ENCODE measurements around the gene FER. TPM values are rescaled to one million over a fixed set of nuclear protein-coding genes. Genes with fewer than 3 reads are reported as not detected.

The FER gene
- total and polyA plus RNA-seq, 2 of the 13 experiments (the other 11 are each of a cell fraction or from before 2014, with no cell fraction given): 7.9 to 29.0 TPM

- TF ChIP-seq ZBTB2 (CRISPR knock-in tag; IDR thresholded peaks at IDR 0.05; ENCODE audit: low read depth): no peak
- TF ChIP-seq ARID2 (CRISPR knock-in tag; IDR thresholded peaks at IDR 0.05; ENCODE audit: borderline replicate concordance): no peak
- TF ChIP-seq ZNF724P (CRISPR knock-in tag; IDR thresholded peaks at IDR 0.05; ENCODE audit: borderline replicate concordance): 0 out of 2 replicates have a peak, but pooled peaks have one; percentile 54
- TF ChIP-seq GLI4 (CRISPR knock-in tag; IDR thresholded peaks at IDR 0.05; ENCODE audit: borderline replicate concordance): peak; percentile 41; the same call in 1 of the 2 replicates
- TF ChIP-seq ARNT2 (CRISPR knock-in tag; IDR thresholded peaks at IDR 0.05; ENCODE audit: low read depth): peak; percentile 84
- TF ChIP-seq RBM22 (optimal IDR thresholded peaks at IDR 0.05; ENCODE audit: low read length): peak; percentile 23
- TF ChIP-seq ZNF639 (CRISPR knock-in tag; conservative IDR thresholded peaks at IDR 0.05): no peak; the same call in 1 of the 2 replicates
- peak; percentile 96 for TF ChIP-seq ZGPAT (CRISPR knock-in tag; IDR thresholded peaks at IDR 0.05)
- TF ChIP-seq ZNF296 (CRISPR knock-in tag; conservative IDR thresholded peaks at IDR 0.05): no peak
- no peak for TF ChIP-seq ZNF597 (CRISPR knock-in tag; IDR thresholded peaks at IDR 0.05)
- peak; percentile 62; the same call in 1 of the 2 replicates for TF ChIP-seq GFI1 (CRISPR knock-in tag; IDR thresholded peaks at IDR 0.05; ENCODE audit: borderline replicate concordance)
- TF ChIP-seq ZBTB49 (CRISPR knock-in tag; IDR thresholded peaks at IDR 0.05; ENCODE audit: borderline replicate concordance): 0 out of 2 replicates have a peak, but pooled peaks have one; percentile 42
- TF ChIP-seq ZNF788 (CRISPR knock-in tag; IDR thresholded peaks at IDR 0.05; ENCODE audit: borderline replicate concordance): peak; percentile 84; the same call in 1 of the 2 replicates
- TF ChIP-seq ZBTB8A (CRISPR knock-in tag; IDR thresholded peaks at IDR 0.05; ENCODE audit: borderline replicate concordance, low read depth): no peak
- TF ChIP-seq ZNF441 (CRISPR knock-in tag; IDR thresholded peaks at IDR 0.05; ENCODE audit: borderline replicate concordance): peak; percentile 82
- TF ChIP-seq MXI1 (IDR thresholded peaks at IDR 0.05; ENCODE audit: borderline replicate concordance, low read depth, low read length): peak; percentile 36; the same call in 1 of the 3 replicates
- TF ChIP-seq GLMP (CRISPR knock-in tag; IDR thresholded peaks at IDR 0.05; ENCODE audit: borderline replicate concordance): no peak
- 0 out of 2 replicates have a peak, but pooled peaks have one; percentile 75 for TF ChIP-seq FIP1L1 (IDR thresholded peaks at IDR 0.05; ENCODE audit: borderline replicate concordance, insufficient read depth, low read depth, low read length)
These were observed 867 bp downstream of the FER start (continued) for GRCh38 chr5:108748401-108749127.

Data from HepG2 (cell line).